SK-N-SH (cell line): ENCODE data around the gene MBD3L2.

Experiments used
- EP300 ChIP-seq, 2 experiments: IDR thresholded peaks; 2 replicates each; pipeline versions ENCODE4 v1.4.0 to v1.6.1; 2012; ENCODE audit warnings: borderline replicate concordance in 1 of 2, low read depth in 1 of 2, low read length in 1 of 2
- TF ChIP-seq, protein P1 (sequence below): fragments of 200-600 bp; sonication (generic); IDR thresholded peaks from 2 replicates; pipeline ENCODE4 v1.6.1; 2017; ENCODE audit warnings: antibody characterized with exemption, mild to moderate bottlenecking, moderate library complexity

DNA sequence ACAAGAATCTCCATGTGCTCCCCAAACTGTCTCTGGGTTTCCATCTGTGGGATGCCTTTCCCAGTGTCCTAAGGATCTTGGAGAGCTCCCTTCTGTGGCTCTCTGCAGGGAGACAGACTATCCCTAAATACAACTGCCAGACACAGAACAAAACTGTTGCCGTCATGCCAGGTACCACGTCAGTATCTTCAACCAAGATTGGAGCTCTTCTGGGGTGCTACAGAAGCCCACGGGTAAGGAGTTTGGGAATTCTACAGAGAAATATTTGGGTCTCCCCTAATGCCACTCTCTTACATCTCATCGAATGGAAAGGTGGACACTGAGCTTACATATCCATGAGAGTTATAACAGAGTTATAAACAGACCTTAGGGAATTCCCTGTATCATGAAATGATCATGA is 14.2 kb downstream of the MBD3L2 start:
- TF ChIP-seq EP300 (IDR thresholded peaks at IDR 0.05; ENCODE audit: borderline replicate concordance in 1 of 2, low read depth in 1 of 2, low read length in 1 of 2), result no peak
- TF ChIP-seq, protein P1, sequence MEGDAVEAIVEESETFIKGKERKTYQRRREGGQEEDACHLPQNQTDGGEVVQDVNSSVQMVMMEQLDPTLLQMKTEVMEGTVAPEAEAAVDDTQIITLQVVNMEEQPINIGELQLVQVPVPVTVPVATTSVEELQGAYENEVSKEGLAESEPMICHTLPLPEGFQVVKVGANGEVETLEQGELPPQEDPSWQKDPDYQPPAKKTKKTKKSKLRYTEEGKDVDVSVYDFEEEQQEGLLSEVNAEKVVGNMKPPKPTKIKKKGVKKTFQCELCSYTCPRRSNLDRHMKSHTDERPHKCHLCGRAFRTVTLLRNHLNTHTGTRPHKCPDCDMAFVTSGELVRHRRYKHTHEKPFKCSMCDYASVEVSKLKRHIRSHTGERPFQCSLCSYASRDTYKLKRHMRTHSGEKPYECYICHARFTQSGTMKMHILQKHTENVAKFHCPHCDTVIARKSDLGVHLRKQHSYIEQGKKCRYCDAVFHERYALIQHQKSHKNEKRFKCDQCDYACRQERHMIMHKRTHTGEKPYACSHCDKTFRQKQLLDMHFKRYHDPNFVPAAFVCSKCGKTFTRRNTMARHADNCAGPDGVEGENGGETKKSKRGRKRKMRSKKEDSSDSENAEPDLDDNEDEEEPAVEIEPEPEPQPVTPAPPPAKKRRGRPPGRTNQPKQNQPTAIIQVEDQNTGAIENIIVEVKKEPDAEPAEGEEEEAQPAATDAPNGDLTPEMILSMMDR, result no peak
